ENCODE data around the gene RALGAPB. TPM values are rescaled to one million over a fixed set of nuclear protein-coding genes. Genes with fewer than 3 reads are reported as not detected.
"Not testable (repeated sequence)": the region's sequence is repeated elsewhere in the genome, so short reads cannot be mapped to it uniquely, and the experiment has no call there.

RALGAPB gene
- total RNA-seq, 1 donor from 2014 or later, result 48.4 TPM

DNA sequence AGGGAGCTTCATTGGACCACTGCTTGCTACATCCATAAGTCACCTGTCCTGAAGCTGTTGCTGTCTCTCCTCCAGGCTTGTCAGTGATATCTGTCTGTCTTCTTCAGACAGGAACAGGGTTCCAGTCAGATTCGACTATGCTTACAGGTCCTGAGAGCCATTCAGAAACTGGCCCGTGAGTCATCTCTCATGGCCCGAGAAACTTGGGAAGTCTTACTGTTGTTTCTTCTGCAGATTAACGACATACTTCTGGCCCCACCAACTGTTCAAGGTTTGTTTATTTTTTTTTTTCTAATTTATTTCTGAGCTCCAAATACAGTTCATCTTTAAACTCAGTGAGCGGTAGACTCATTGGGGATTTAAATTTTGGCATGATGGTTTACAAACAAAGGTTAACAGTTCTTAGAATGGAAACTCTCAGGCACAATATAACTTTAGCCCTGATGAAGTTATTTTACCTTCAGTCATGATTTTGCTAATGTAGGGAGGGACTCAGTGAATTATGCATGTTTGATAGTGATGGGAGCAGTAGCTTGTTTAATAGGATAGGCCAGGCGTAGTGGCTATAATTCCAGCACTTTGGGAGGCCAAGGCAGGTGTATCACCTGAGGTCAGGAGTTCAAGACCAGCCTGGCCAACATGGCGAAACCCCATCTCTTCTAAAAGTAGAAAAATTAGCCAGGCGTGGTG is 24.7 kb downstream of the RALGAPB start:
- DNase-seq, result no peak

DNA sequence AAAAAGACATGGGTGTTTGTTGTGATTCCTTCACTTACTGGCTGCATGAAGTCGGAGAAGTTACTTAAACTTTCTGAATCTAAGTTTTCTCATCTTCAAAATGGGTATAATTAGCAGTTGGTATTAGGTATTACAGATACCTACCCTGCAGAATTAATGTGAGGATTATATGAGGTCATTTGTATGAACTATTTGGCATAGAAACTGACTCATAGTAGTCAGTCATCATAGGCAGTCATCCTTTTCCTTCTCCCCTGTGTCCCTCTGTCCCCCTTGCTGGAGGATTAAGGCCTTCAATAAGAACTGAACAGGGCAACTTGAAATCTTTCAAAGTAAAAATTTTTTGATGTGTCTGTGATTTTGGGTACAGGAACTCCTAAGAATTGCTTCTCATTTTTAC is 26.3 kb downstream of the RALGAPB start:
- no peak for DNase-seq

DNA sequence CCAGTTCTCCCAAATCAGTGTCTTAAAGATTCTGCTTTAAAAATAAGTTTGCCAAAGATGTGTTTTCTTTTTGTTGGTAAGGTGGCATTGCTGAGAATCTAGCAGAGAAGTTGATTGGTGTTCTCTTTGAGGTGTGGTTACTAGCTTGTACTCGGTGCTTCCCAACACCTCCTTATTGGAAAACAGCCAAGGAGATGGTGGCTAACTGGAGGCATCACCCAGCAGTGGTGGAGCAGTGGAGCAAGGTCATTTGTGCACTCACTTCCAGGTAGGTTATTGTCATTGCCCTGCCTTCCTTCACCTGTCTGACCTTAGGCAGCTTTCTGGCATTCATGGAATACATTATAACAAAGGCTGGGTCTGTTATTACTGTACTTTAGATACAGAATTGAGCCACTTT is 26.7 kb downstream of the RALGAPB start:
- no peak for DNase-seq

DNA sequence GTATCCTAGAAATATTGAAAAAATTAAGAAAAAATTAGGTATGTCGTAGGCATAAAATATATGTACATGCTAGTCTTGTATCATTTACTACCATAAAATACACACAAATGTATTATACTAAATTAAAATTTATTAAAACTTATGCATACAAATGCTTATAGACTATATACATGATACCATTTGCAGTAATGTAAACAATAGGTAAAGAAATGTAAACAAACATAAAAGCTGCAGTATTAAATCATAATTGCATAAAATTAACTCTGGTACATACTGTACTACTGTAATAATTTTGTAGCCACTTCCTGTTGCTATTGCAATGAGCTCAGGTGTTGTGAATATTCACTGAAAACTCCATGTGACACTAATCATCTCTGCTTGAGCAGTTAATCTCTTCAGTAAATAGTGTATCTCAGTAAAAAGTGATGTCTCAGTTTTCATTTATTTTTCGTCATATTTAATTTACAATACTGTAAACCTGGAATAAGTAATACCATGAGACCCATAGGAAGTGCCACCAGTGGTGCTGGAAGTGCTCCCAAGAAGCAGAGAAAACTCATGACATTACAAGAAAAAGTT is 29.3 kb downstream of the RALGAPB start:
- no peak for DNase-seq

DNA sequence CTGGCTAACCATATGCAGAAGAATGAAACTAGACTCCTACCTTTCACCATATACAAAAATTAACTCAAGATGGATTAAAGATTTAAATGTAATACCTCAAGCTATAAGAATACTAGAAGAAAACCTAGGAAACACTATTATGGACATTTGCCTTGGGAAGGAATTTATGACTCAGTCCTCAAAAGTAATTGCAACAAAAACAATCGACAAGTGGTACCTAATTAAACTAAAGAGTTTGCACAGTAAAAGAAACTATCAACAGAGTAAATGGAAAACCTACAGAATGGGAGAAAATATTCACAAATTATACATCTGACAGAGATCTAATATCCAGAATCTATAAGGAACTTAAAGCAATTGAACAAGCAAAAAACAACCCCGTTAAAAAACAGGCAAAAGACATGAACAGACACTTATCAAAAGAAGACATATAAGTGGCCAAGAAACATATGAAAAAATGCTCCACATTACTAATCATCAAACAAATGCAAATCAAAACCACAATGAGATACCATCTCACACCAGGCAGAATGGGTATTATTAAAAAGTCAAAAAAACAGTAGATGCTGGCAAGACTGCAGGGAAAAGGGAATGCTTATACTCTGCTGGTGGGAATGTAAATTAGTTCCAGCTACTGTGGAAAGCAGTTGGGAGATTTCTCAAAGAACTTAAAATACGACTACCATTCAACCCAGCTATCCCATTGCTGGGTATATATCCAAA is 31.9 kb downstream of the RALGAPB start:
- no peak for DNase-seq

DNA sequence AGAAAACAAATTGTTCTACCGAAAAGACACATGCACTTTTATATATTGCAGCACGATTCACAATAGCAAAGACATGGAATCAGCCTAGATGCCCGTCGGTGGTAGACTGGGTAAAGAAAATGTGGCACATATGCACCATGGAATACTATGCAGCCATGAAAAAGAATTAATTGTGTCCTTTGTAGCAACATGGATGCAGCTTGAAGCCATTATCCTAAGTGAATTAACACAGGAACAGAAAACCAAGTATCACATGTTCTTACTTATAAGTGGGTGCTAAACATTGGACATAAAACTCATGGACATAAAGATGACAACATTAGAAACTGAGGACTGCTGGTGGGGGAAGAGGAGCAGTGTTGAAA is 32.4 kb downstream of the RALGAPB start:
- no peak for DNase-seq

DNA sequence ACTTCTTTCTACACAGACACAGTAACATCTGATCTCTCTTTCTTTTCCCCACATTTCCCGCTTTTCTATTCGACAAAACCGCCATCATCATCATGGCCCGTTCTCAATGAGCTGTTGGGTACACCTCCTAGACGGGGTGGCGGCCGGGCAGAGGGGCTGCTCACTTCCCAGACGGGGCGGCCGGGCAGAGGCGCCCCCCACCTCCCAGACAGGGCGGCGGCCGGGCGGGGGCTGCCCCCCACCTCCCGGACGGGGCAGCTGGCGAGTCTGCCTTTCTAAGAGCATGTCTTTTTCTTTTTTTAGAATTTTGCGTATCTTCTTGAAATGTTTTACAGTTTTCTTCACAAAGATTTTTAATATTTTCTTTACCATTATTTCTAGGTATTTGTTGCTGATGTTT is 39.1 kb downstream of the RALGAPB start:
- not testable (repeated sequence) for DNase-seq

DNA sequence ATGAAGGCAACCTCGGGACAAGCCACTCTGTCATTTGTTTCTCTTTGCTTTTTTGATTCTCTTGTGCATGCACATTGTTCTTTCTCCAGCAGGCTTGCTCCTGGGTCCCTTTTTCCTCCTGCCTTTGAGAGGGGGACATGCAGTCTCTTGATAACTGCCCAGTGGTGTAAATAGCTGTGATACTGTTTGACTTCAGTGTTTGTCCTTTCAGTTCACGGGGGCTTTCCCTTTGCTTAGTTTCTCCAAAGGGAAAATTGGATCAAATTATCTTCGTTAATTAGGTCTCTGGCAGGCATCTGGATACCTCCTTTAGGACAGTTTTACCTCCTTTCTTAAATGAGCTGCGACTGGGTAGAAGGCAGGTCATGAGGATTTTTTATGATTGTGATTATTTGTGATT is 41.5 kb downstream of the RALGAPB start:
- DNase-seq, result no peak

DNA sequence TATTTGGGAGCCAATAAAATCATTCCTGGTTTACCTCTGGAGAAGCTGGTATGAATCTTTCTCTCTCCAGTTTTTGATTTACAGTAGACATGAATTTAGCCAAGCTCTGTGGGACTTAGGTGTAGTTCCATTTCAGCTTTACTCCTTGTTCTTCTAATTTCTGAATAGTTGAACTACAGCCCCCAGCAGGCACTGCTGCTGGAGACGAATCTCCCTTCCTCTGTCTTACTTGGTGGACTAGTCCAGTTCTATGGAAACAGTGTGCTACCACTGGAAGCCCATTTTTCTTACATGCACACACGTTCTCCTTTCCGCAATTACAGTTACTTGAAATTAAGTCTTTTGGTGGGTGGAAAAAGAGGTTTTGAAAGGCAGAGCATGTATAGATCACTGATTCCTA is 42.3 kb downstream of the RALGAPB start:
- no peak for DNase-seq

DNA sequence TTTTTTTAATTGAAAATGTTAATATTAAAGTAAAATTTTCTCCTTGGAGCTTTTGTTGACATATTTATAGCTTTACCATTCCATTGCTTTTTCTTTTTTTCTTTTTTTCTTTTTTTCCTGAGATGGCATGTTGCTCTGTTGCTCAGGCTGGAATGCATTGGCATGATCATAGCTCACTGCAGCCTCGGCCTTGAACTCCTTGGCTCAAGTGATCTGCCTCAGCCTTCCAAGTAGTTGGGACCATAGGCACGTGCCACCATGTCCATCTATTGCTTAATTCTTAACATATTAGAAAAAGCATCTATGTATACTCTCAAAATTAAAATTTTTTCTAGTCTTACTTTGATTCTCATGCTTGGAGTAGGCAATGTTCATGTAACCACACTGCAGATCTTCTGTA is 43.0 kb downstream of the RALGAPB start:
- DNase-seq, result no peak

DNA sequence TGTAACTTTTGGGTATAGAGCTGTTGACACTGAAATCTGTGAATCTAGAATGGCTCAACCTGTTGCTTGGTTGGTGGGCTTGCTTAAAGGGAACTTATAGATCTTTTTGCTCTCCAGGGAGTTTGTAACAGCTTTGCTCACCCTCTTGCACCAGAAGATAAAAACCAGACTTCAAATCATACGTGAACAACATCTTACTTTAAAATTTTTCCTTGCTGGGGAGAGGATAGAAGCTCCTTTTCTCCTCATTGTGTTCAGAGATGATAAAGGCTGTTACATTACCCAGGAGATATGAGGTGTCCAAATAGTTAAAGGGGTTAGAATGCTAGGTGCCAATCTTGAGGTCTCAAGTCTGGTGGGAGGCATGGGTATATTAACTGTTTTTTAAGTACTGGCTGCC is 46.8 kb downstream of the RALGAPB start:
- DNase-seq, result no peak

DNA sequence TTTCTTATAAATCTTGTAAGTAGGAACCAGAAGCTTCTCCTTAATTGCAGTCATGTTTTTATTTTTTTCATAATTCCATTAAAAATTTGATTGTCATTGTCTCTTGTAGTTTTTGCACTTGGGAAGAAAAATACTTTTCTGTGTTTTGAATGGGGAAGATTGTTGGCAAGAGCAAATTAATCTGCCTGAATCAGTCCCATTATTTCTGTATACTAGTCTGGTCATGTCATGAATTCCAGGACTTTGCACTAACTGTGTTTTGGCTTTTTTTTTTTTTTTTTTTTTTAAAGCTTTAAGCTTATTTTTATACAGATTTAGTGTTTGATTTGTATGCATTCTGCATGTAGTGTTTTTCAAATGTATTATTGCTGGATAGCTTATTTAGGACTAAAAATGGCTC is 47.6 kb downstream of the RALGAPB start:
- DNase-seq, result no peak

DNA sequence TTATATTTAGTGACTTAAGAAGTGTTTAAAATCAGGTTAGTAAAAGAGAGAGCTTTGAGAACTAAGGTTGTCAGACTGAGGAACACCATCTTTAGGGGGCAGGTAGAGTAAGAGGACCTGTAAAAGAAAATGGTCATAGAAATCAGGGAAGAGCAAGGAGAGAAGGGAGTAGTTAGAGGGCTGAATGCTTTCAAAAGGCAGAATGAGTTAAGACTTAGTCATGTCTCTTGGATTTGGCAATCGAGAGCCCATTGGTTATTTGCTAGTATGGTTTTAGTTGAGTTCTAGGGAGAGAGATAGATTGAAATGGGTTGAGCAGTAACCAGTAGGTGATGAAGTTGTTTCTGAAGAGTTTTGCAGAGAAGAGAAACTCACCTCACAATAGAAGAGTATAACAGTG is 51.1 kb downstream of the RALGAPB start:
- DNase-seq, result no peak

DNA sequence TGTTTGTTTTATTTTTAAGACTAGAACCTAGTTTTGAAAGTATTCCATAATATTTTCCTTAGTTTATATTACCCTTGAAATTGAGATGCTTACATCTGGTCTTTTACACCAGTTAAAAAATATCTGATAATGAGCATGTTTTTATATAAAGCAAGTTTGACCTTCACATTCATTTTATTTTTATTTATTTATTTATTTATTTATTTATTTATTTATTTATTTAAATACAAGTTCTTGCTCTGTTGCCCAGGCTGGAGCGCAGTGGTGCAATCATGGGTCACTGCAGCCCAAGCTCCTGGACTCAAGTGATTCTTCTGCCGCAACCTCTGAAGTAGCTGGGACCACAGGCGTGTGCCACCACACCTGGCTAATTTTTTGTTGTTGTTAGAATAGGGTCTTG is 55.5 kb downstream of the RALGAPB start:
- DNase-seq, result no peak

DNA sequence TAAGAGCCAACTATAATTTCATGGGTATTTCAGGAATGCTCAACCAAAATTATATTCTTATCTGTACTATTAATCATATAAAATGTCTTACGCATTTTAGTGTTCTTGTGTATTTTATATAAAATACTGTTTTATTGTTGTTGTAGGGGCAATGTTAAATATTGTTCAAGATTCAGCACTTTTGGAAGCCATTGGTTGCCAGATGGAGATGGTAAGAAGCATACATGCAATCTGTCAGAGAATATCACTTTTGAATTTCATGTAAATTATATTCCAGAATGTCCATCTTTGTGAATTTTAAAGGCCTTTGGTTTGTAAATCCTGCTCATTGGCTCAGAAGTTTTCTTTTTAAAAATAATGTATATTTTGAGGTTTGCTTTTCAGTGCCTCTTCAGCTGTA is 58.4 kb downstream of the RALGAPB start:
- DNase-seq, result no peak

DNA sequence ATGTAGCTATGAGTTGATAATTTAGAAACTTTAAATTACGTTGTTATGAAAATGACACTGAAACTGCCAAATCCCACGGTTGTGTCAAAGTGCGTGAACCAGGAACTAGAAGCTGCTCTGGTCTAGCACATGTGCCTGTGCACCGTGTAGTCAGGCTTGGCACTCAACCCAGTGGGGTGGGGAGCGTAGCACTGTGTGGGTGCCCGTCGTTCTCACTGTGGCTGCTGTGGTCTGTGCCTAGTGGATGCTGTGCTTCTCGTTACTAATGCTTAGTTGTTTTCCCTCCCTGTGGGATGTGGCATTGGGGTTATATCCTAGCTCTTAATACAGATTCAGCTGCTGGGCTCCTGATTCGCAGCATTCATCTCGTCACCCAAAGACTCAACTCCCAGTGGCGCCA is 62.1 kb downstream of the RALGAPB start:
- DNase-seq, result no peak

DNA sequence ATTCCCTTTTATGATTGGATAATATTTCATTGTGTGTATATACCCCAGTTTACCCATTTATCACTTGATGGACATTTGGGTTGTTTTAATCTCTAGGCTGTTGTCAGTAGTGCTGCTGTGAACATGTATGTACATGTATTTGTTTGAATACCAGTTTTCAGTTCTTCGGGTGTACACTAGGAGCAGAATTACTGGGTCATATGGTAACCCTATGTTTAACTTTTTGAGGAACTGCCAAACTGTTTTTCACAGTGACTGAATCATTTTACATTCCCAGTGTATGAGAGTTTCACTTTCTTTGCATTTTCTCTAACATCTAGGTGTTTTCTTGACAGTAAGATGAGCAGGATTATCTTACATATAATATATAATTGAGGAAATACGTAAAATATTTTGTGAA is 63.7 kb downstream of the RALGAPB start:
- no peak for DNase-seq

DNA sequence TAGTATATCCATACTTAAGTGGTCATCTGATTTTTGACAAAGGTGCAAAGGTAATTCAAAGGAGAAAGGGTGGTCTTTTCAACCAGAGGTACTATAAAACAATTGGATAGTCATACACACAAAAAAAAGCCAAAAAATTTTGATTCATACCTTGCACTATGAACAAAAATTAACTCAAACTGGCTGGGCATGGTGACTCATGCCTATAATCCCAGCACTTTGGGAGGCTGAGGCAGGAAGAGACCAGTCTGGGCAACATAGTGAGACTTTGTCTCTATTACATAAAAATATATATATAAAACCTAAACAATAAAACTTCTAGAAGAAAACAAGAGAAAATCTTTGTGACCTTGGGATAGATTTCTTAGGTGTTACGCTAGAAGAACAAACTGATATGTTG is 64.5 kb downstream of the RALGAPB start:
- DNase-seq, result no peak

DNA sequence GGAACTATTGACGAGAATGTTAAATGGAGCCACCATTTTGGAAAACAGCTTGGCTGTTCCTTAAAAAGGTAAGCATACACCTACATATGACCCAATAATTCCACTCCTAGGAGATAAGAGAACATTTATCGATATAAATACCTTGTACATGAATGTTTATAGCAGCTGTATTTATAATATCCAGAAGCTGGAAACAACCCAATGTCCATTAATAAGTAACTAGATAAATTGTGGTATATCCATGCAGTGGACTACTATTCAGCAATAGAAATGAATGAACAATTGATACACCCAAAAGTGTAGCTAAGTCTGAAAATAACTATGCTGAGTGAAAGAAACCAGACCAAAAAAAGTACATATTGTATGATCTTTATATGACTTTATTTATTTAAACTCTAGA is 66.1 kb downstream of the RALGAPB start:
- DNase-seq, result no peak

DNA sequence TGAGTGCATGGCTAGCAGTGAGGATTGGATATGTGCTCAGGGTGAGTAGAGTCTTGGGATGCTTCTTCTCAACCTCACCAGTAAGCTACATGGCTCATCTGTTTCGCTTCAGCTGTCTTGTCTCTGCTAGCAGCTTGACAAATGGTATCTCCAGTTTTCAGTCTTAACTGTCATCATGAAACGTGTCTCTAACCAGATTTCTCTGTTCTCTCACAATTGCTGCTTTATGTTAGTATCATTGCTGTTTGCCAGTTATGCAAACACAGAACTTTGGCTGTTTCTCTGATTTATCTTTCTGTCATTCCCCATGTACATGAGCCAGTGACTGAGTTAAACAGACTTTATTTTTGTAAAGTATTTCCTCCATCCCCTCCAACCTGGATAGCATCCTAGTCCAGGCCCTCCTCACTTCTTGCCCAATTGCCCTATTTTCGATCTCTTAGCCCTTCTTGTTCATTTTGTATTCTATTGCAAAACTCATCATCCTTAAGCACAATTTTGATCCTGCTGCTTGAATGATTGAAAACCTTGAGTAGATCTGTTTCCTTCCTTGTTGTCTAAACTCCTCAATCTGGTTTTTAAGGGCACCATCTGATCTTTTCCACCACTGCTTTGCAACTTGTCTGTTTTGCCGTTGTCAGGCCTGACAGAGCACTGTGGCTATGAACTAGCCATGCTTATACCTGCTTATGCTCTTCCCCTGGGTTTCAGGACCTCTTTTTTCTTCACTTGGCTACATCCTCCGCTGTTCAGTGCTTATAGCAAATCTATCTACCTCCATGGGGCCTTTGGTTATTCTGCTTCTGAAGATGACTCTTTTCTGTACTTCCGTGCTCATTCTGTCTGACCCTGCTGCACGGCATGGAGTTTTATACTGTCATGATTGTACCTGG is 70.6 kb downstream of the RALGAPB start:
- no peak for DNase-seq

DNA sequence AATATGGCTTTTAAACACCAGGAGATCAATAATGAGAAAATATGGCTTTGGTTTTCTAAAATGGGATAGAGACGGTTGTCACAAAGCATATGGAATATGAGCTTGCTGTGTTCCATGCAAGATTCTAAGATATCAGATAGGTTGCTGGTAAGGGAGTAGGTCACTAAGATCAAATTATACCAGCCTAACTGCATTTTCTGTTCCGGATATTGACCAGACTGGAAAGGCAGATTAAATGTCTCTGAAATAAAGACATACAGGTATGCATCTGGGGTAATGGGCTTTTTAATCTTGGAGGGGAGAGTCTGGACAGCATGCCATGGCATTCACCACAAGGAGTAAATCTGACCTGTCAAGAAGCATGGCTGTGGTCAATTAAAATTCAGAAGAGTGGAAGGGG is 73.1 kb downstream of the RALGAPB start:
- DNase-seq, result no peak

DNA sequence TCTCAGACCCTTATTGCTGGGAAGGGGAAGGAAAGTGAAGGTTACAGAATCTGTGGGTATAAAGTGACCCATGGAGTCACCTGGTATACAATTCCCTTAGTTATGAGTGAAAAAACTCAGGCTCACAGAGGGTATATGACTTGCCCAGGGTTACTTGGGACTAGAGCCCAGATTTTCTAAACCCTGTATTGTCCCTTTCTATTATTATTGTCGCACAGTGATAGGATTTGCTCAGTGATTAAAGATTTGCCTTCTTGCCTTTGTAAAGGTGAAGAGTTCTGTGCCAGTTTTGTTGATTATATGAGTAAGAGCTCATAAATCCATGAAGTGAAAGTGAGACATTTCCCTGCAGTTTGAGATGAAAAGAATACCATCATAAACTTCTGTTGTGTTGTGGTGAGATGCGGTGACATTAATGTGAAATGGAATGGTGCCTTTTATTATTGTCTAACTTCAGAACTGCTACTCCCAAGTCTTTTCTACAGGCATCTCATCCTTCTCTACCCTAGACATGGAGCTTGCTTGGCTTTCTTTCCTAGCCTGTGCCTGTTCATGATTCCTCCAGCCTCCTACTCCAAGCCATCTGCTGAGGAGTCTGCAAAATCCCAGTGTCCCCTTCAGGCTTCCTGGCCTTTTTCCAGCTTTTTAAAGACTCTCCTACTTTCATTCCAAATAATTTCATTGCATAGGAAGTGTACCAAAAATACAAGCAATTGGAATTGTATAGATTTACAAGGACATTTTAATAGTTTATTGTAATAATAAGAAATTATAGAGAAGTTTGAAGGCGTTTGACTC is 74.8 kb downstream of the RALGAPB start:
- no peak for DNase-seq
